PC-9 (cell line): Measurements from ENCODE around the gene FICD.

Experiments used
- CTCF ChIP-seq: fragments of 200-600 bp; sonication (generic); conservative IDR thresholded peaks from 2 replicates; pipeline ENCODE4 v1.6.1; 2017; ENCODE audit warnings: mixed run types, antibody characterized with exemption, mild to moderate bottlenecking, moderate library complexity
- EZH2 ChIP-seq: fragments of 200-600 bp; sonication (generic); IDR thresholded peaks from 2 replicates; pipeline ENCODE4 v1.8.0; 2017; ENCODE audit warnings: antibody characterized with exemption, low read depth

DNA sequence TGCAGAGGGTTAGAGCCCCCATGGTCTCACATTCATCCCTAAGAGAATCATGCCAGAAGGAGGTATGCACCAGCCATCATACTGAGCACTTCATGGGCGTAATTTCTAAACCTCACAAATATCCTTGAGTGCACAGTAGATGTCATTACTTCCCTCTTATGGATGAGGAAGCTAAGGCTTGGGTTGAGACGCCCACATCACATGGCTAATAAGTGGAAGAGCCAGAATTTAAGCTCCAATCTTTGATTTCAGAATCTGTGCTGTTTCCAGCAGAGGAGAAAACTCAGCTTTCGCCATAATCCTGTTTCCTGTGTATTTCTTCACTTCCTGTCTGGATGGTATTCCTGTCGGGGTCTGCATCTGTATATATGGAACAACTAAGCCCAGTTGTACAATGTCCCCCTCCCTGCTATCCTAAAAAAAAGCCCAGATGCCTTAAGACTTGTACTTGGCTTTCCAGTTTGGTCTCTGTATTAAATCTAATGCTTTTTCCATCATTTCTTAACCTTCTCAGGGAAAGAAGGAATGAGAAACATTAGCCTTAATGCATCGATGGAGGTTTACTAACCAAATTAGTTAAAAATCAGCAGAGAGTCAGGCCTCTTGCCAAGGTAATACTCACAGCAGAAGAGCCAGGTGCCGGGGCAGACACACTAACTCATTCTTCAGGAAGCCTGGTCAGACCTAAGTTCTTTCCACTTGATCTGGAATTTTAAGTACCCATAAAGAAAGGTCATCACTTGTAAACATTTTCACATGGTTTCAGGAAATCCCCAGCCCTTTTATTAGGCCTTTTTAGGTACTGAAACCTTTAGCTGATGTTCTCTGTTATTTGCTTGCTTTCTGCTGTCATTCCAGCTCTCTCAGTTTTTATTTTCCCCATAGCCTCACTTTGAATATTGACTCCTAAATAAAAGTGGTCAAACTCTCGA is 52.6 kb downstream of the FICD start:
- TF ChIP-seq CTCF (no peak), EZH2 (no peak)
